A549 (cell line): ENCODE results near the gene CLN6.

Experiments used
- CTCF ChIP-seq: fragments of >200 bp; sonication (Bioruptor Twin); formaldehyde crosslinking; IDR thresholded peaks from 3 replicates; pipeline ENCODE4 v1.5.1; 2016
- ELK1 ChIP-seq: fragments of 150-350 bp; IDR thresholded peaks from 2 replicates; pipeline ENCODE4 v1.6.1; 2014; ENCODE audit warnings: low read depth, mild to moderate bottlenecking, low read length
- EP300 ChIP-seq, 2 experiments: fragments of >200 bp; sonication (Bioruptor Twin); formaldehyde crosslinking; IDR thresholded peaks; 2 replicates in 1 of 2; 3 replicates in 1 of 2; pipeline ENCODE4 v1.6.1; 2016 to 2017
- GATA3 ChIP-seq: IDR thresholded peaks from 2 replicates; pipeline ENCODE4 v1.6.1; 2012; ENCODE audit warnings: borderline replicate concordance
- HES2 ChIP-seq: fragments of >200 bp; sonication (Bioruptor Twin); formaldehyde crosslinking; IDR thresholded peaks from 2 replicates; pipeline ENCODE4 v1.6.1; 2016
- JUN ChIP-seq, 2 experiments: fragments of >200 bp; sonication (Bioruptor Twin); formaldehyde crosslinking; IDR thresholded peaks; 2 replicates in 1 of 2; 3 replicates in 1 of 2; pipeline ENCODE4 v1.6.1; 2016 to 2017
- JUNB ChIP-seq: fragments of >200 bp; sonication (Bioruptor Twin); formaldehyde crosslinking; IDR thresholded peaks from 2 replicates; pipeline ENCODE4 v1.6.1; 2016
- MYC ChIP-seq: IDR thresholded peaks from 2 replicates; pipeline ENCODE4 v1.6.1; 2012; ENCODE audit warnings: mild to moderate bottlenecking, inconsistent platforms, low read length, improper control_type of control experiment, borderline replicate concordance
- NPAS2 ChIP-seq: fragments of 250-450 bp; sonication (Bioruptor Pico); IDR thresholded peaks from 2 replicates; pipeline ENCODE4 v1.8.0; 2022; ENCODE audit warnings: mild to moderate bottlenecking, moderate library complexity, borderline replicate concordance
- REST ChIP-seq: fragments of 200-600 bp; sonication (generic); IDR thresholded peaks from 2 replicates; pipeline ENCODE4 v1.6.1; 2016; ENCODE audit warnings: antibody characterized with exemption, mild to moderate bottlenecking, moderate library complexity

- TF ChIP-seq REST (no peak), CTCF (no peak), JUN (IDR thresholded peaks at IDR 0.05) (no peak), GATA3 (no peak), EP300 (IDR thresholded peaks at IDR 0.05) (no peak), JUNB (no peak), NPAS2 (CRISPR knock-in tag) (no peak), ELK1 (no peak), MYC (no peak), HES2 (no peak)
Measured at GRCh38 chr15:68195336-68196112, 34.0 kb downstream of the CLN6 start.
